HG02943 (cell line): ENCODE data around the gene ERP27.

Source experiments
- ATAC-seq: cut with Tn5 transposase; IDR thresholded peaks from one replicate; pipeline ENCODE4 v1.9.1; 2021; ENCODE audit warnings: mild to moderate bottlenecking, low read depth, moderate library complexity; ENCODE audit not compliant: unreplicated experiment

The ERP27 gene

GRCh38 chr12:14910090-14910915 lies 28.0 kb downstream of the ERP27 start:
- ATAC-seq = no peak

- ATAC-seq = no peak
Measured at GRCh38 chr12:14907953-14908352, 30.4 kb downstream of the ERP27 start.

GRCh38 chr12:14906114-14906513 lies 32.2 kb downstream of the ERP27 start:
- no peak for ATAC-seq

GRCh38 chr12:14905269-14906004 lies 32.9 kb downstream of the ERP27 start:
- no peak for ATAC-seq

GRCh38 chr12:14904854-14905253 lies 33.5 kb downstream of the ERP27 start:
- no peak for ATAC-seq

DNA sequence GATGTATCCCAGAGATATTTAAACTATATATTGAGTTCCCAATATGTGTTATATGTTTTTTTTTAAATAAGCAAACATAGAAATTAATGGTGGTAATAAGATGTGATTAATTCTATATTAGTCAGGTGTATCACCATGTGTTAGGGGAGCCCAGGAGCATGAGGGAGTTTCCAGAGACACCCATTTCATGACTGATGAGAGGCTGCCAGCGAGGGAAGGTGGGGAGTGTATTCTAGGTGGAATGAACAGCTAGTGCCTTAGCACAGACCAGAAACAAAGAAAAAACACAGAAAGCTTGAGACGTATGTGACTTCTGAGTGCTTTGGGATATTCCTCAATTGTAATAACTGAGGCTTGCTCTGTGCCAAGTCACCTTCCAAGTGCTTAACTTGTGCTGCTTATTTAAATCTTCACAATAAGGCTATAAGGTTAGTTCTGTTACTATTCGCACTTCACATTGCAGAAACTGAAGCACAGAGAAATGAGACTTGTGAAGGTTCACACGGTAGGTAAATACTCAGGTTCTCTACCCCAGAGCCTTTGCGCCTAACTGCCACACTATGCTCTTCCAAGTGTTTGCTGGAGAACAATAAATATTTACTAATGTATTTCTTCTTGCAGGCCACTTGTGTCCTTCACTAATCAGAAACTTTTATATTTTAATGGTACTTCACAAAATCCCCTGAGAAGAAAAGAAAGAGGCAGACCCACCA lies 34.8 kb downstream of the ERP27 start:
- no peak for ATAC-seq

- no peak for ATAC-seq
Measured at GRCh38 chr12:14902465-14902864, 35.9 kb downstream of the ERP27 start.

DNA sequence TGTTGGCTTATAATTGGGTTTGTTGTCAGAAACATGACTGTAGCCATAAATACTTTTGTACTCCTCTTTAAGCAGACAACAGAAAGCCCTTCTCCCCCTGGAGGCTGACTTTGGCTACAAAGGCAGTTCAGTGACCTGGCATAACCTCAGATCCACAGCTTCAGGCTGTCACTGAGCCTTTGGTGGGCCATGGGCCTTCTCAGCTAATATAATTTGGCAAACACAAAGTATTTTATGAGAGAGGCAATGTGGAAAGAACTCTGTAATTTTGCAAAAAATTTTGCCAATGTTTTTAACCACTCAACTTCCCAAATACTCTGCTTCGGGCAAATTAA lies 37.1 kb downstream of the ERP27 start:
- ATAC-seq = no peak

- ATAC-seq = no peak
Measured at GRCh38 chr12:14900521-14901227, 37.7 kb downstream of the ERP27 start.

- no peak for ATAC-seq
Measured at GRCh38 chr12:14896521-14897169, 41.7 kb downstream of the ERP27 start.

DNA sequence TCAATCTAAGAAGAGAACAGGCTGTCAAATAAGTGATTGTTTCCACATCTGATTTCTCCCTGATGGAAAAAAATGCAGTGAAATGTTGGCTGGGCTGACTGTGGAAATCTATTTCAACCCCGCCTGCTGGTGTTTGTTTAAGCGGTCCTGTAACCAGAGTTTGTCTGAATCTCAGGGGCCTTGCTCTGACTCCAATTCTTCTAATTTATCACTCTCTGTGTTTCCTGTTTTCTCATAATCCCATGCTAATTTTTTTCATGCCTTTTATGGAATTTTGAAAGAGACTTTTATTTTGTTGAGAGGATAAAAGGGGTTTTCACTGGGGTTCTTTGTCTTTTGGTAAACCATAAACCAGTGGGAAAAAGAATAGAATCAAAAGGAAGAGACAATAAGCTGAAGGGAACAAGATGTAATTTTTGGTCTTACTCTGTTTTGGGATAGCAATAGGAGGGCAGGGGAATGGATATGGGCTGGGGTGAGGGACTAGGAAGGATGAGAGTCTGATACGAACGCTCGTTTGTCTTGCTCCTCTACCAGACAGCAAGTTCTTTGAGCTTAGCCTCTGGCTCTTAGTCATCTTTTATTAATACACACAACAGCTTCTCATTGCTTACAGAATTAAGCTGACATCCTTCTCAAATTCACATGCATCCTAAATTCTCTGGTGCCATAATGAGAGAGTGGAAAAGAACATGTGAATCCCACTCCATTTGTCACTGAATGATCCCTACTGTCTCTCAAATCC lies 44.7 kb downstream of the ERP27 start:
- no peak for ATAC-seq

DNA sequence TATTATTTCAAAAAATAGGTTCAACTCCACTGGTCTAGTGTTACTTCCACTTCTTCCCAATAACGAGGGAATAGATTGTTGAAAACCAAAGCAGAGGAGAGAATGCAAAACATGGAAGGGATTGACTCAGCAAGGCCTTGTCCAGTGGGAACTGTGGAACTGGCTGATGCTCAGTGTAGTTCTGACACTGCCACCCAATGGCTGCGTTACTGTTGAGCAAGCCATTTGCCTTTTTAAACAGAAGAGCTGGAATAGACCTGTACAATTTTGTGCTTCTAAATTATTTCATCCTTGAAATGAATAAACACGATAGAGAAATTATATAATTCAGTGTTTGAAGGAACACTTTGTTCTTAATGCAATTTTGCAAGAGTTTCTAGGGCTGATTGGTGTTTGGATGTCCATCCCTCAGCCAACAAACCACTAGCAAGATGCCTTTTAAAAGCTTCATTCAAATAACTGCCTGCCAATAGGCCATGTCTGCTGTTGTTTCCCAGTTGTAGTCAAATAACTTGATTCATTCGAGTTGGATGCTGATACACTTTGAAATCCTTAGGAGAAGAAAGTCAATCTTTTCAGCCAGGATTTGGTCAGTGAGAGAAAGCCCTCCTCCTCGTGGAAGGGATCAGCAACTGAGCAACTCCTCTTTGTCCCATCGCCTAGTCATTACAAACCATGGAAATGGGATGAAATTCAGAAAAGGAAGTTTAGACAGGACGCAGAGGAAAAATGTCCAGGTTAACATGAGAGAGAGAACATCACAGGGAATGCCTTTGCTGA lies 45.4 kb downstream of the ERP27 start:
- no peak for ATAC-seq

GRCh38 chr12:14890701-14891100 lies 47.6 kb downstream of the ERP27 start:
- no peak for ATAC-seq

DNA sequence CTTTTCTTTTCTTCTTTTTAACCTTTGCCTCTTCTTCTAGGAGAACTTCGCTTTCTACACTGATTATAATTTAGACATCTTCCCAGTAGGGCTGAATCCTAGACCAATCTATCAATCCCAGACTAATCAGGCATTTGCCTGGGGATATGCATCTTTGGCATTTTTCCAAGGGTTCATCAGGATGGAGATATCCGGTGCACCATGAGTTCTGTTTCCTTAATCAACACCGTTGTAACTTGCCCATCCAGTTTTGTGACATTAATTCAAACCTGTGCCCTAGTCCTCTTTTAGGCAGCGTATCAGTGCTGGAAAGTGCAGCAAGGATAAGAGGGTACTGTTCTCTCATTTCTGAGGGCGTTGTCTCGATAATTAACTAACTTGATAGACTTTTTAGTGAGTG lies 52.1 kb downstream of the ERP27 start:
- no peak for ATAC-seq

DNA sequence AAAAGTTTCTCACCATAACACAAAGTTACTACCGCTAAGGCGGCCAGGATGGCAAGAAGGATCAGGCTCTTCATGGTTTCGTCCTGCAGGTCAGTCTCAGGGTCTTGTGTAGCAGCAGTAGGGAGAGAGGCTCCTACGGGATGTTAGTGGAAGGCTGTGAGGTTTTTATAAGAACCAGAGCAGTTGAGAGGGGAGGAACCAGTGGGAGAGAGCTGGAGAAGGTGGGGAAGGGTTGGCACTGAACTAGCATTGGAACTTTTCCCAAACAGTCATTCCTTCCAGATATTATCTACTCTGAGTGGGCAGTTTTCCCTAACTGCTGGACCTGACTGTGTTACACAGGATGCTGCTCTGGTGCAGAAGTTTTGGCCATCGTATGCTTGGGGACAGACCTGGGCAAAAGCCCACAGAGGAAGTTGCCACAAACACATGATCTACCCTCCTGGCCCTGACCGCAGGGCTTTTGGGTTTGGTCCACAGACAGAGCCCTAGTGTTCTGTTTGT lies 52.6 kb downstream of the ERP27 start, which contains the start of gene MGP:
MGP (minus strand) TSS at position 137 of the 504 bp plus-strand sequence; CDS start at position 74, 63 bp downstream.
- ATAC-seq = no peak

- peak; percentile 96 for ATAC-seq
Measured at GRCh38 chr12:14884458-14884878, 53.9 kb downstream of the ERP27 start.

DNA sequence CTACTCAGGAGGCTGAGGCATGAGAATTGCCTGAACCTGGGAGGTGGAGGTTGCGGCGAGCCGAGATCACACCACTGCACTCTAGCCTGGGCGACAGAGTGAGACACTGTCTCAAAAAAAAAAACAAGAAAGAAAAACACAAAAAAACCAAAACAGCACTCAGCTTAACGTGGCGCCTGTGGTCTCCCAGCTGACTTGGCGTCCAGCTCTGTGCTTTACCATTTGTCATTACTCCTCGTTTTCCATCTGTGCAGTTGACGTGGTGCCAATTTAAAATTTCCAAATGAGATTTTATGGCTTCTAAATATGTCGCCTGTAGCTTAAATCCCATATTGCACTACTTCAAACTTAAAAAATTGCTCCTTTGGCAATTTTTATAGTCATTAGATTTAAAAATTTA lies 54.7 kb downstream of the ERP27 start:
- ATAC-seq = no peak

- no peak for ATAC-seq
Measured at GRCh38 chr12:14880890-14881453, 57.4 kb downstream of the ERP27 start.
